Measurements from ENCODE around the gene SRCIN1. TPM values are rescaled to one million over a fixed set of nuclear protein-coding genes. Genes with fewer than 3 reads are reported as not detected.
"Not testable (repeated sequence)": the region's sequence is repeated elsewhere in the genome, so short reads cannot be mapped to it uniquely, and the experiment has no call there.

SRCIN1 gene
- total RNA-seq, 1 experiment from 2014 or later: 25.8 TPM

- Histone ChIP-seq H3K27me3 (replicated peaks; ENCODE audit: control insufficient read depth, insufficient read depth, low read length) (no peaks in the 10 kb centered on the region), H3K4me1 (peaks cover 13% of the 10 kb centered on the region), H3K36me3 (ENCODE audit: control insufficient read depth, insufficient read depth, low read length) (no peaks in the 10 kb centered on the region), H3K4me3 (ENCODE audit: low read depth, low read length) (no peak overlapping the region), H3K9me3 (no peaks in the 10 kb centered on the region)
- Mint-ChIP-seq H3K27ac (ENCODE audit: unreplicated experiment) (no peak overlapping the region), H3K4me1 (ENCODE audit: low read depth, unreplicated experiment) (no peaks in the 10 kb centered on the region), H3K4me3 (ENCODE audit: unreplicated experiment) (no peak overlapping the region), H3K9me3 (ENCODE audit: unreplicated experiment) (no peaks in the 10 kb centered on the region), H3K27me3 (ENCODE audit: insufficient read depth, unreplicated experiment) (no peaks in the 10 kb centered on the region), H3K36me3 (ENCODE audit: insufficient read depth, unreplicated experiment) (no peaks in the 10 kb centered on the region)
- no TSS peak for BruUV-seq (replicated peaks)
- no peak for DNase-seq
- intact Hi-C loops (cut with micrococcal nuclease; ENCODE audit: unreplicated experiment): no loop called here
- ChIA-PET CTCF (interaction anchor here (1.4 to 1.9 kb wide), 2 partner anchors 47 to 95 kb away, joined by 4 to 5 read pairs; no protein-coding TSS in a partner anchor), POLR2A (interaction anchor here (0.7 kb wide), 1 partner anchor 279 kb away, joined by 12 read pairs; no protein-coding TSS in a partner anchor)
- no peak for TF ChIP-seq CTCF (IDR thresholded peaks at IDR 0.05; ENCODE audit: insufficient read depth in 1 of 2, low read depth in 1 of 2, low read length in 1 of 2, severe bottlenecking in 1 of 2, unreplicated experiment in 1 of 2)
These were observed 47.9 kb upstream of the SRCIN1 start for GRCh38 chr17:38653679-38654078.

GRCh38 chr17:38653230-38653629 is 47.5 kb upstream of the SRCIN1 start:
- Mint-ChIP-seq H3K27ac (ENCODE audit: unreplicated experiment) (no peak overlapping the region), H3K4me1 (ENCODE audit: low read depth, unreplicated experiment) (no peaks in the 10 kb centered on the region), H3K9me3 (ENCODE audit: unreplicated experiment) (no peaks in the 10 kb centered on the region), H3K27me3 (ENCODE audit: insufficient read depth, unreplicated experiment) (no peaks in the 10 kb centered on the region), H3K4me3 (ENCODE audit: unreplicated experiment) (no peak overlapping the region), H3K36me3 (ENCODE audit: insufficient read depth, unreplicated experiment) (no peaks in the 10 kb centered on the region)
- Histone ChIP-seq H3K36me3 (ENCODE audit: control insufficient read depth, insufficient read depth, low read length) (no peaks in the 10 kb centered on the region), H3K27me3 (replicated peaks; ENCODE audit: control insufficient read depth, insufficient read depth, low read length) (no peaks in the 10 kb centered on the region), H3K9me3 (no peaks in the 10 kb centered on the region), H3K4me3 (ENCODE audit: low read depth, low read length) (no peak overlapping the region), H3K4me1 (peaks cover 11% of the 10 kb centered on the region)
- POLR2A ChIA-PET: interaction anchor here (0.7 kb wide), 1 partner anchor 280 kb away, joined by 12 read pairs; no protein-coding TSS in a partner anchor
- CTCF ChIA-PET: interaction anchor here (1.4 to 1.9 kb wide), 2 partner anchors 47 to 94 kb away, joined by 4 to 5 read pairs; no protein-coding TSS in a partner anchor
- intact Hi-C loops (cut with micrococcal nuclease; ENCODE audit: unreplicated experiment): no loop called here
- no peak for TF ChIP-seq CTCF (IDR thresholded peaks at IDR 0.05; ENCODE audit: insufficient read depth in 1 of 2, low read depth in 1 of 2, low read length in 1 of 2, severe bottlenecking in 1 of 2, unreplicated experiment in 1 of 2)
- BruUV-seq (replicated peaks): no TSS peak
- no peak for DNase-seq

DNA sequence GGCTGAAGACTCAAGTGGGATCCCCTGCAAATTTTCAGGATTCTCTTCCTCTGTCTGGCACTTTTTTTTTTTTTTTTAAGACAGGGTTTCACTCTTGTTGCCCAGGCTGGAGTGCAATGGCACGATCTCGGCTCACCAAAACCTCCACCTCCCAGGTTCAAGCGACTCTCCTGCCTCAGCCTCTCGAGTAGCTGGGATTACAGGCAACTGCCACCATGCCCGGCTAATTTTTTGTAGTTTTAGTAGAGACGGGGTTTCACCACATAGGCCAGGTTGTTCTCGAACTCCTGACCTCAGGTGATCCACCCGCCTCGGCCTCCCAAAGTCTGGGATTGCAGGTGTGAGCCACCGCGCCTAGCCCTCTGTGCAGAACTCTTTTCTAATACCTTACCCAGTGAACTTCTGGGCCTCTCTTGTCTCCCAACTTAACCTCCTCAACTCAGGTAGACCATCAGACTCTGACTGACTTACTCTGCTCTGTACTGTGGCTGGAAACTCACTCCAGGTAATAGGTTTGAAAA is 45.0 kb upstream of the SRCIN1 start:
- intact Hi-C loops (cut with micrococcal nuclease; ENCODE audit: unreplicated experiment); H3K36me3 ChIP-seq (ENCODE audit: control insufficient read depth, insufficient read depth, low read length); H3K27me3 ChIP-seq (replicated peaks; ENCODE audit: control insufficient read depth, insufficient read depth, low read length); H3K27me3 Mint-ChIP-seq (ENCODE audit: insufficient read depth, unreplicated experiment); BruUV-seq (replicated peaks); H3K27ac Mint-ChIP-seq (ENCODE audit: unreplicated experiment); H3K4me1 ChIP-seq; H3K4me3 ChIP-seq (ENCODE audit: low read depth, low read length); DNase-seq; H3K4me3 Mint-ChIP-seq (ENCODE audit: unreplicated experiment); H3K4me1 Mint-ChIP-seq (ENCODE audit: low read depth, unreplicated experiment); H3K9me3 Mint-ChIP-seq (ENCODE audit: unreplicated experiment); H3K36me3 Mint-ChIP-seq (ENCODE audit: insufficient read depth, unreplicated experiment); H3K9me3 ChIP-seq: not testable (repeated sequence)
- ChIA-PET CTCF (interaction anchor here (1.7 kb wide), 1 partner anchor 12 kb away, joined by 5 read pairs; no protein-coding TSS in a partner anchor), POLR2A (interaction anchor here (0.6 kb wide), 1 partner anchor 220 kb away, joined by 5 read pairs; no protein-coding TSS in a partner anchor)
